Measurements from ENCODE around the gene MIF.
"Not testable (repeated sequence)": the region's sequence is repeated elsewhere in the genome, so short reads cannot be mapped to it uniquely, and the experiment has no call there.

MIF gene

DNA sequence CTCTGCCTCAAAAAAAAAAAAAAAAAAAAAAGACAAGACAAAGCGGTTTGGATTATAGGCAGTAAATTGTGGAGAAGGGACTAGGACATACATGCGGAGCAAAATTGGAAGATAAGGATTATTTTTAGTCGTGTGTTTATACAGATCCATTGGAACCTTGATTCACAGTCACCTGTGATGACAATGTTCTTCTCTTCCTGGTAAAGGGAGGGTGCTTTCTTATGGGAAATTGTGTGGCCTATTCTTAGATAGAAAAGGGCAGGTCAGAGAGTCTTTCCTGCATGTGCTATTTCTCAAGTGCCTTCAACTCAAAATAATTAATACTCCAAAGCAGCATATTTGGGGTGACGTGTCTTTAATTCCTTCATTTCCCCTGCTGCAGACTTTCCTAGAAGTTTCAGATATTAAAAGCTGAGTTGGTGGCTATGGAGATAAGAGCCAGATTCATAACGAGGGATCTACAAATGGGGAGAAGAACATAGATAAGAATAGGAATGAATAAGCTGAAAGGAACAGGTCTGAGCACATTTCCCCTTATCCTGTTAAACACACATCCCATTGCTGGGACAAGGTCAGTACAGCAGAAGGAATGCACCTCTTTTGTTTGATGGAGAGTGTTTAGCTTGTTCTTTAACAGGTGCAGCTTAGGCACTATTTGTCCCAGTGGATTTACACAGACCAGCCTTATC lies 44.3 kb downstream of the MIF start:
- in situ Hi-C loops (cut with HindIII; ENCODE audit: low sequenced_read_pairs) = no loop called here

DNA sequence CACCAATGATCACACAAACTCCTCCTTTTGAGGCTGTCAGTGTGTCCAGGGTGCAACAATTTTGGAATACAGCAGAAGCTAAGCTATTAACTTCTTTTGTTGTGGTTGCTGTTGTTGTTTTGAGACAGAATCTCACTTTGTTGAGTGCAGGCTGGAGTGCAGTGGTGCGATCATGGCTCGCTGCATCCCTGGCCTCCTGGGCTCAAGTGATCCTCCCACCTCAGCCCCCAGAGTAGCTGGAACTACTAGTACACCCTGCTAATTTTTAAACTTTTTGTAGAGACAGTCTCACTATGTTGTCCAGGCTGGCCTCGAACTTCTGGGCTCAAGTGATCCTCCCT lies 44.8 kb downstream of the MIF start:
- in situ Hi-C loops (cut with HindIII; ENCODE audit: low sequenced_read_pairs) = no loop called here

GRCh38 chr22:23940166-23940565 lies 46.0 kb downstream of the MIF start:
- in situ Hi-C loops (cut with HindIII; ENCODE audit: low sequenced_read_pairs) = not testable (repeated sequence)
